SU-DHL-6 (cell line): Measurements from ENCODE around the gene DIPK2A.

Experiments
- H2AFZ ChIP-seq: fragments of 200-600 bp; sonication (generic); 2 replicates; pipeline ENCODE4 v1.6.1; 2014; ENCODE audit warnings: low read depth, mild to moderate bottlenecking, moderate library complexity, mixed read lengths, antibody characterized with exemption, low read length; ENCODE audit not compliant: severe bottlenecking
- H3F3A ChIP-seq: fragments of 200-600 bp; shearing (Covaris generic); 2 replicates; pipeline ENCODE4 v1.6.0; 2016; ENCODE audit warnings: antibody characterized with exemption, mild to moderate bottlenecking; ENCODE audit not compliant: insufficient read depth
- H3K27ac ChIP-seq: fragments of 200-600 bp; sonication (generic); 2 replicates; pipeline ENCODE4 v1.5.1; 2016; ENCODE audit warnings: low read depth, mild to moderate bottlenecking, low read length, moderate library complexity, mixed read lengths
- H3K27me3 ChIP-seq: fragments of 200-600 bp; sonication (generic), shearing (Covaris generic); 2 replicates; pipeline ENCODE4 v1.6.0; 2014; ENCODE audit warnings: mild to moderate bottlenecking, low read length
- H3K36me3 ChIP-seq: fragments of 200-600 bp; sonication (generic); 2 replicates; pipeline ENCODE4 v1.6.1; 2014; ENCODE audit warnings: mild to moderate bottlenecking, low read length, mixed read lengths
- H3K4me2 ChIP-seq: fragments of 300-600, 200-600 bp; shearing (Covaris generic), sonication (generic); 2 replicates; pipeline ENCODE4 v1.6.0; 2014; ENCODE audit warnings: low read length, low read depth, mild to moderate bottlenecking; ENCODE audit not compliant: poor library complexity, severe bottlenecking
- H3K4me3 ChIP-seq: fragments of 200-600 bp; sonication (generic); 2 replicates; pipeline ENCODE4 v1.5.1; 2014; ENCODE audit warnings: antibody characterized with exemption, low read length, mild to moderate bottlenecking, mixed read lengths; ENCODE audit not compliant: insufficient read depth, poor library complexity, severe bottlenecking
- H3K79me2 ChIP-seq: fragments of 200-600 bp; sonication (generic); 2 replicates; pipeline ENCODE4 v1.6.1; 2014; ENCODE audit warnings: mild to moderate bottlenecking, low read length, moderate library complexity; ENCODE audit not compliant: insufficient read depth
- H3K9ac ChIP-seq: fragments of 200-600 bp; sonication (generic); 2 replicates; pipeline ENCODE4 v1.7.0; 2014; ENCODE audit warnings: mild to moderate bottlenecking, low read length
- H3K9me2 ChIP-seq: fragments of 200-600 bp; sonication (generic); replicated peaks from 2 replicates; pipeline ENCODE4 v1.6.1; 2014; ENCODE audit warnings: low read length; ENCODE audit not compliant: insufficient read depth
- H3K9me3 ChIP-seq: fragments of 200-600 bp; sonication (generic); 2 replicates; pipeline ENCODE4 v1.6.1; 2014; ENCODE audit warnings: low read length, mixed read lengths; ENCODE audit not compliant: insufficient read depth
- H4K20me1 ChIP-seq: fragments of 200-600 bp; sonication (generic); 2 replicates; pipeline ENCODE4 v1.6.1; 2014; ENCODE audit warnings: low read depth, mild to moderate bottlenecking, antibody characterized with exemption, low read length, moderate library complexity, mixed read lengths
- CTCF ChIP-seq: fragments of 200-600 bp; sonication (generic); IDR thresholded peaks from one replicate; pipeline ENCODE4 v1.5.1; 2017; ENCODE audit warnings: antibody characterized with exemption, mild to moderate bottlenecking, low read length, moderate library complexity; ENCODE audit not compliant: insufficient read depth, poor library complexity, severe bottlenecking
- EZH2phosphoT487 ChIP-seq: fragments of 200-600 bp; sonication (generic), shearing (Covaris generic); conservative IDR thresholded peaks from 2 replicates; pipeline ENCODE4 v1.6.1; 2018; ENCODE audit warnings: mild to moderate bottlenecking, antibody characterized with exemption, low read length, moderate library complexity, mixed read lengths

The DIPK2A gene

GRCh38 chr3:143979813-143980212 is 8.2 kb downstream of the DIPK2A start:
- TF ChIP-seq CTCF, result no peak
- H3K4me2 ChIP-seq, result no peak overlapping the region
- no peaks in the 10 kb centered on the region for H3K36me3 ChIP-seq
- no peaks in the 10 kb centered on the region for H3K9me2 ChIP-seq
- H3K27me3 ChIP-seq, result no peaks in the 10 kb centered on the region
- H3F3A ChIP-seq, result peaks cover 6% of the 10 kb centered on the region; the same call in 1 of the 2 replicates
- no peak overlapping the region for H2AFZ ChIP-seq
- peaks cover 56% of the 10 kb centered on the region for H4K20me1 ChIP-seq
- H3K9me3 ChIP-seq, result no peaks in the 10 kb centered on the region
- no peak overlapping the region for H3K9ac ChIP-seq
- H3K27ac ChIP-seq, result no peak overlapping the region
- H3K4me3 ChIP-seq, result no peak overlapping the region
- H3K79me2 ChIP-seq, result peaks cover 97% of the 10 kb centered on the region

- H3K79me2 ChIP-seq, result peaks cover 56% of the 10 kb centered on the region
- TF ChIP-seq CTCF (no peak), EZH2phosphoT487 (no peak)
- no peak overlapping the region for H2AFZ ChIP-seq
- no peak overlapping the region for H3K4me3 ChIP-seq
- no peak overlapping the region for H3K4me2 ChIP-seq
- H3K36me3 ChIP-seq, result peaks cover 18% of the 10 kb centered on the region; the same call in 1 of the 2 replicates
- no peaks in the 10 kb centered on the region for H3K9me3 ChIP-seq
- no peak overlapping the region for H3K27ac ChIP-seq
- H4K20me1 ChIP-seq, result no peaks in the 10 kb centered on the region
- no peak overlapping the region for H3K9ac ChIP-seq
- no peaks in the 10 kb centered on the region for H3F3A ChIP-seq
- H3K9me2 ChIP-seq, result no peaks in the 10 kb centered on the region
- no peaks in the 10 kb centered on the region for H3K27me3 ChIP-seq
Observed at GRCh38 chr3:143988306-143988705, 16.7 kb downstream of the DIPK2A start.

DNA sequence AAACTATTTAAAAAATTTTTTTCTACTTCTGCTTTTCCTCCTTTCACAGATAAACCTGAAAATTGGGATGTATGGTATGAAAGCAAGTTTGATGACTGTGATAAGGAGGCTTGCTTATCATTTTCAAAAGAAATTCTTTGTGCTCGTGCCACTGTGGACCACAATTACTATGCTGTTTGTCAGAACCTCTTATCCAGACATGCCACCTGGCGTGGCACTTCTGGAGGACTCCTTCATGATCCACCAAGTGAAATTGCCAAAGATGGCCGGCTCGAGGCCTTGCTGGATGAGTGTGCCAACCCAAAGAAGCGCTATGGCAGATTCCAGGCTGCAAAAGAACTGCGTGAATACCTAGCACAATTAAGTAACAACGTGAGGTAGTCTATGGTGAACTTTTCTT is 17.8 kb downstream of the DIPK2A start:
- Histone ChIP-seq H4K20me1 (no peaks in the 10 kb centered on the region), H3K36me3 (peaks cover 18% of the 10 kb centered on the region; the same call in 1 of the 2 replicates)

More for the DNA sequence above, 17.8 kb downstream of the DIPK2A start:
- Histone ChIP-seq H2AFZ (no peak overlapping the region), H3F3A (no peaks in the 10 kb centered on the region), H3K9me2 (no peaks in the 10 kb centered on the region), H3K9me3 (no peaks in the 10 kb centered on the region), H3K27ac (no peak overlapping the region), H3K27me3 (no peaks in the 10 kb centered on the region), H3K9ac (no peak overlapping the region), H3K4me2 (no peak overlapping the region), H3K79me2 (peaks cover 47% of the 10 kb centered on the region), H3K4me3 (no peak overlapping the region)
- TF ChIP-seq CTCF (no peak), EZH2phosphoT487 (no peak)
